Spleen (tissue), 7 donors: ENCODE measurements around the gene MGAT5.

Source experiments
- POLR2A ChIP-seq, 3 donors: fragments of 450-650 bp; IDR thresholded peaks; one replicate each; pipeline ENCODE4 v1.5.1; 2017; ENCODE audit warnings: antibody characterized with exemption in 3 of 3, mild to moderate bottlenecking in 1 of 3
- POLR2AphosphoS5 ChIP-seq, 3 donors: sonication (generic); formaldehyde crosslinking; IDR thresholded peaks; one replicate each; pipeline ENCODE4 v1.5.1; 2017; ENCODE audit warnings: antibody characterized with exemption in 3 of 3
- TF ChIP-seq, protein P1 (sequence below), 11 experiments: fragments of 200-600 bp in 7 of 11; fragments of 450-650 bp in 4 of 11; sonication (generic) in 4 of 11; IDR thresholded peaks in 8 of 11; conservative IDR thresholded peaks in 3 of 11; 1 replicate in 7 of 11; 2 replicates in 4 of 11; pipeline versions ENCODE4 v1.4.0 to v1.8.0; 2016 to 2021; ENCODE audit warnings: antibody characterized with exemption in 11 of 11, inconsistent platforms in 4 of 11, mild to moderate bottlenecking in 1 of 11
- donor health status: DM: no; HTN: no; CAD: no; lungs with moderate emphysema.
- donor health status: DM: no; HTN: no; CAD: no.
- donor health status: DM: no; HTN: no; CAD: no.

DNA sequence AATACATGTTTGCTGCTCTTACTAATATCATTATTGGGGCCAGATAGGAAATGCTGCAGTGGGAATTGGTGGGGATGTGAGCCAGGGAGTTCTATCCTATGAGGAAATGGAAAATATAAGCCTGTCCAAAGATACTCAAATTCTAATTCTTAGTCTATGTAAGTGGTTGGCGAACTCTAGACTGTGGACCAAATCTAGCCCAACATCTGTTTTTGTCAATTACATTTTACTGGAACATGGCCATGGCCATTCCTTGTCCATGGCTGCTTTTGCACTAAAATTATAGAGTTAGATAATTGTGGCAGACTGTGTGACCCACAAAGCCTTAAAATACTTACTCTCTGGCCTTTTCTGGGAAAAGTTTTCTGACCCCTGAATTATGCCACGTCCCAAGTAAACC lies 113.3 kb downstream of the MGAT5 start:
- no peak for TF ChIP-seq POLR2A (IDR thresholded peaks at IDR 0.05)
- TF ChIP-seq, protein P1, sequence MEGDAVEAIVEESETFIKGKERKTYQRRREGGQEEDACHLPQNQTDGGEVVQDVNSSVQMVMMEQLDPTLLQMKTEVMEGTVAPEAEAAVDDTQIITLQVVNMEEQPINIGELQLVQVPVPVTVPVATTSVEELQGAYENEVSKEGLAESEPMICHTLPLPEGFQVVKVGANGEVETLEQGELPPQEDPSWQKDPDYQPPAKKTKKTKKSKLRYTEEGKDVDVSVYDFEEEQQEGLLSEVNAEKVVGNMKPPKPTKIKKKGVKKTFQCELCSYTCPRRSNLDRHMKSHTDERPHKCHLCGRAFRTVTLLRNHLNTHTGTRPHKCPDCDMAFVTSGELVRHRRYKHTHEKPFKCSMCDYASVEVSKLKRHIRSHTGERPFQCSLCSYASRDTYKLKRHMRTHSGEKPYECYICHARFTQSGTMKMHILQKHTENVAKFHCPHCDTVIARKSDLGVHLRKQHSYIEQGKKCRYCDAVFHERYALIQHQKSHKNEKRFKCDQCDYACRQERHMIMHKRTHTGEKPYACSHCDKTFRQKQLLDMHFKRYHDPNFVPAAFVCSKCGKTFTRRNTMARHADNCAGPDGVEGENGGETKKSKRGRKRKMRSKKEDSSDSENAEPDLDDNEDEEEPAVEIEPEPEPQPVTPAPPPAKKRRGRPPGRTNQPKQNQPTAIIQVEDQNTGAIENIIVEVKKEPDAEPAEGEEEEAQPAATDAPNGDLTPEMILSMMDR (IDR thresholded peaks at IDR 0.05 in 8 of 11, conservative IDR thresholded peaks at IDR 0.05 in 3 of 11) = no peak
- TF ChIP-seq POLR2AphosphoS5 (IDR thresholded peaks at IDR 0.05) = no peak
